IMR-90 (cell line): ENCODE results near the gene HBM. TPM values are rescaled to one million over a fixed set of nuclear protein-coding genes. Genes with fewer than 3 reads are reported as not detected.

ENCODE experiments used
- ATAC-seq: fragments of 200-7000 bp; cut with Tn5 transposase; 2 replicates; pipeline ENCODE4 v1.9.1; 2020; ENCODE audit warnings: low read depth, mild to moderate bottlenecking, moderate library complexity
- BruUV-seq: library from RNA; stranded (reverse); fragments of 400-500 nt; replicated peaks from 2 replicates; lab custom pipeline; 2021; lab: Mats Ljungman, UMichigan
- CTCF ChIA-PET: fragments of 300-600 bp; formaldehyde crosslinking; extraction: SDS; loops from one replicate; lab custom pipeline; 2021; ENCODE audit warnings: antibody characterized with exemption; lab: Yijun Ruan, JAX
- POLR2A ChIA-PET: fragments of 300-600 bp; sonication (Branson Sonifier 250); formaldehyde crosslinking; loops from one replicate; lab custom pipeline; 2022; ENCODE audit warnings: antibody characterized with exemption; ENCODE audit not compliant: unreplicated experiment; lab: Charles Lee
- DNase-seq: peaks from one replicate; pipeline ENCODE4 v3.0.0; 2013
- H2AFZ ChIP-seq: replicated peaks from 2 replicates; pipeline ENCODE3; 2013; ENCODE audit warnings: low read length, mild to moderate bottlenecking; ENCODE audit not compliant: poor library complexity
- H2AK5ac ChIP-seq: 2 replicates; pipeline ENCODE4 v1.6.1; 2013; ENCODE audit warnings: low read depth, low read length, inconsistent platforms
- H2AK9ac ChIP-seq: replicated peaks from 2 replicates; pipeline ENCODE3; 2013; ENCODE audit warnings: mild to moderate bottlenecking, low read depth, low read length, moderate library complexity; ENCODE audit not compliant: poor library complexity
- H2BK120ac ChIP-seq: 2 replicates; pipeline ENCODE4 v1.6.1; 2013; ENCODE audit warnings: low read depth, low read length, inconsistent platforms
- H2BK15ac ChIP-seq: 3 replicates; pipeline ENCODE4 v1.6.1; 2013; ENCODE audit warnings: low read depth, low read length, inconsistent platforms
- H2BK20ac ChIP-seq: 2 replicates; pipeline ENCODE4 v1.6.1; 2013; ENCODE audit warnings: low read depth, mild to moderate bottlenecking, inconsistent platforms, low read length, moderate library complexity
- H2BK5ac ChIP-seq: 2 replicates; pipeline ENCODE4 v1.6.1; 2013; ENCODE audit warnings: mild to moderate bottlenecking, low read depth, low read length, inconsistent platforms; ENCODE audit not compliant: poor library complexity, severe bottlenecking
- H3K14ac ChIP-seq: replicated peaks from 2 replicates; pipeline ENCODE4 v1.6.1; 2013; ENCODE audit warnings: low read depth, low read length, inconsistent platforms
- H3K18ac ChIP-seq: 2 replicates; pipeline ENCODE4 v1.6.1; 2013; ENCODE audit warnings: low read depth, low read length, control low read depth
- H3K23ac ChIP-seq: 2 replicates; pipeline ENCODE4 v1.6.1; 2013; ENCODE audit warnings: low read depth, low read length, inconsistent platforms
- H3K27ac ChIP-seq: 2 replicates; pipeline ENCODE4 v1.5.1; 2013; ENCODE audit warnings: mild to moderate bottlenecking, control low read depth, low read length; ENCODE audit not compliant: insufficient read depth
- H3K27me3 ChIP-seq: 2 replicates; pipeline ENCODE4 v1.6.1; 2013; ENCODE audit warnings: low read length; ENCODE audit not compliant: control insufficient read depth, insufficient read depth
- H3K36me3 ChIP-seq: 2 replicates; pipeline ENCODE4 v1.6.1; 2013; ENCODE audit warnings: low read length, mixed read lengths; ENCODE audit not compliant: control insufficient read depth, insufficient read depth
- H3K4ac ChIP-seq: 2 replicates; pipeline ENCODE4 v1.6.1; 2013; ENCODE audit warnings: low read depth, low read length, inconsistent platforms
- H3K4me1 ChIP-seq: 2 replicates; pipeline ENCODE4 v1.6.1; 2013; ENCODE audit warnings: low read length, mixed read lengths; ENCODE audit not compliant: control insufficient read depth, insufficient read depth
- H3K4me2 ChIP-seq: 2 replicates; pipeline ENCODE4 v1.6.1; 2013; ENCODE audit warnings: low read depth, mild to moderate bottlenecking, control low read depth, low read length, moderate library complexity
- H3K4me3 ChIP-seq: 2 replicates; pipeline ENCODE4 v1.5.1; 2013; ENCODE audit warnings: low read depth, mild to moderate bottlenecking, control low read depth, low read length, moderate library complexity; ENCODE audit not compliant: insufficient read depth
- H3K56ac ChIP-seq: 2 replicates; pipeline ENCODE4 v1.6.1; 2013; ENCODE audit warnings: low read length, inconsistent platforms; ENCODE audit not compliant: insufficient read depth; ENCODE audit errors: extremely low read depth
- H3K79me1 ChIP-seq, 2 experiments: 2 replicates each; pipeline ENCODE4 v1.6.1; 2013; ENCODE audit warnings: low read length in 2 of 2, inconsistent platforms in 1 of 2, low read depth in 1 of 2
- H3K9ac ChIP-seq: 2 replicates; pipeline ENCODE4 v1.6.1; 2013; ENCODE audit warnings: low read depth, low read length, control low read depth
- H3K9me1 ChIP-seq: 2 replicates; pipeline ENCODE4 v1.6.1; 2013; ENCODE audit warnings: low read length, inconsistent platforms; ENCODE audit not compliant: insufficient read depth
- H3K9me3 ChIP-seq: 2 replicates; pipeline ENCODE4 v1.6.1; 2013; ENCODE audit warnings: low read length; ENCODE audit not compliant: control insufficient read depth, insufficient read depth
- H4K20me1 ChIP-seq: 2 replicates; pipeline ENCODE4 v1.6.1; 2013; ENCODE audit warnings: low read length, inconsistent platforms; ENCODE audit not compliant: insufficient read depth
- H4K5ac ChIP-seq: 2 replicates; pipeline ENCODE4 v1.6.1; 2013; ENCODE audit warnings: mild to moderate bottlenecking, low read depth, low read length, control low read depth
- H4K8ac ChIP-seq, 2 experiments: 2 replicates each; pipeline ENCODE4 v1.6.1; 2013; ENCODE audit warnings: low read depth in 2 of 2, low read length in 2 of 2, control low read depth in 1 of 2, inconsistent platforms in 1 of 2
- H4K91ac ChIP-seq: 2 replicates; pipeline ENCODE4 v1.6.1; 2013; ENCODE audit warnings: low read depth, low read length, inconsistent platforms; ENCODE audit not compliant: insufficient read depth
- CEBPB ChIP-seq: IDR thresholded peaks from 2 replicates; pipeline ENCODE4 v1.6.1; 2012; ENCODE audit warnings: low read depth, low read length, improper control_type of control experiment
- NFE2L2 ChIP-seq: fragments of 150-350 bp; IDR thresholded peaks from 2 replicates; pipeline ENCODE4 v1.6.1; 2016; ENCODE audit warnings: low read depth, mild to moderate bottlenecking, low read length
- RAD21 ChIP-seq: IDR thresholded peaks from 2 replicates; pipeline ENCODE4 v1.6.1; 2012; ENCODE audit warnings: low read length, improper control_type of control experiment
- RCOR1 ChIP-seq: IDR thresholded peaks from 2 replicates; pipeline ENCODE4 v1.6.1; 2012; ENCODE audit warnings: mild to moderate bottlenecking, low read length, improper control_type of control experiment; ENCODE audit not compliant: insufficient replicate concordance
- RFX5 ChIP-seq: IDR thresholded peaks from 2 replicates; pipeline ENCODE4 v1.8.0; 2012; ENCODE audit warnings: low read depth, mild to moderate bottlenecking, low read length, moderate library complexity
- SMC3 ChIP-seq: fragments of 150-350 bp; IDR thresholded peaks from 2 replicates; pipeline ENCODE4 v1.6.1; 2016; ENCODE audit warnings: low read depth, mild to moderate bottlenecking, antibody characterized with exemption, low read length, moderate library complexity
- WGBS, 2 experiments: methylation state at CpG; one replicate each; pipeline versions ENCODE4 v1.1.5 to v1.1.7; 2013; ENCODE audit warnings: missing lambda C conversion rate in 2 of 2; ENCODE audit not compliant: insufficient read length in 1 of 2; ENCODE audit errors: extremely low coverage in 2 of 2; 5-methylcytosine and 5-hydroxymethylcytosine counted together
- dilution Hi-C: fragments of 300-500 bp; cut with HindIII; formaldehyde crosslinking; loops from one replicate; pipeline ENCODE4 v1.14.3; 2018; ENCODE audit warnings: low sequenced_read_pairs; ENCODE audit not compliant: unreplicated experiment
- in situ Hi-C: fragments of 300-500 bp; cut with MboI; formaldehyde crosslinking; loops from 3 replicates; pipeline ENCODE4 v1.14.3; 2019; ENCODE audit warnings: low sequenced_read_pairs, inconsistent platforms, mixed read lengths
- intact Hi-C: fragments of 100-400 bp; cut with micrococcal nuclease; formaldehyde crosslinking; loops from 2 replicates; pipeline ENCODE4 v1.10.0; 2022
- polyA plus RNA-seq, 3 experiments: library from polyadenylated mRNA; depleted of rRNA; stranded (reverse); fragments of >200 nt; gene quantifications; 2 replicates each; pipeline ENCODE4 v1.2.3, GENCODE V29; 2012; ENCODE audit warnings: low replicate concordance in 1 of 3
- total RNA-seq: library from RNA; depleted of rRNA; stranded (reverse); fragments of >200 nt; gene quantifications from 2 replicates; pipeline ENCODE4 v1.2.3, GENCODE V29; 2012
- TF ChIP-seq, protein P1 (sequence below): conservative IDR thresholded peaks from 2 replicates; pipeline ENCODE4 v1.5.1; 2012; ENCODE audit warnings: mild to moderate bottlenecking, low read depth, low read length, improper control_type of control experiment
- TF ChIP-seq, protein P2 (sequence below): fragments of 150-350 bp; IDR thresholded peaks from 2 replicates; pipeline ENCODE4 v1.6.1; 2016; ENCODE audit warnings: low read depth, mild to moderate bottlenecking, low read length, moderate library complexity, borderline replicate concordance

The HBM gene
- total and polyA plus RNA-seq, 2 of the 4 experiments (the other 2 are of a cell fraction): not detected

DNA sequence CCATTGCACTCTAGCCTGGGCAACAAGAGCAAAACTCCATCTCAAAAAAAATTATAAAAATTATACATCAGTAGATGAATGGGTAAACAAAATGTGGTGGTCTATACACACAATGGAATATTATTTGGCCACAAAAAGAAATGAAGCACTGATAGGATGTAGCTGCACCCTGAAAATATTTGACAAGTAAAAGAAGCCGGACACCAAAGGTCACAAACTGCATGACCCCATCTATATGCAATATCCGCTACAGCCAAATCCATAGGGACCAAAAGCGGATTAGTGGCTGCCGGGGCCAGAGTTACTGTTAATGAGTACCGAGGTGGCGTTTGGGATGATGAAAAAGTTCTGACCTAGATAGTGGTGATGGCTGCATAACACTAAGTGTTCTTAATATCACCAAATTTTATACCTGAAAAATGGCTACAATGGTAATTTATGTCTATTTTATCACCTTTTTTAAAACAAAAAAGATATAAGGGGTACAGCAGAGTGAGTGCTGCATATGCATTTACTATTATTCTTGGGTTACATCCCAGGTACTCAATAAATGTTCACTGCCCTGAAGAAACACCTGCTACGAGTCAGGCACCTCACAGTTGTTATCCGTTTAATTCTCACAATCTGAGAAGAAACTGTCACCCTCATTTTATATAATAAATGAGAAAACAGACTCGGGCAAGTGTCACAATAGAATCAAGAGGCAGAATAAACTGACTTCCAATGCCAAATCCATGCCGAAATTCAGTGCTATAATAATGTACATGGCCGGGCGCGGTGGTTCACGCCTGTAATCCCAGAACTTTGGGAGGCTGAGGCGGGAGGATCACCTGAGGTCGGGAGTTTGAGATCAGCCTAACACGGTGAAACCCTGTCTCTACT lies 13.7 kb downstream of the HBM start (continued):
- TF ChIP-seq RFX5 (no peak), NFE2L2 (no peak), CEBPB (no peak)

DNA sequence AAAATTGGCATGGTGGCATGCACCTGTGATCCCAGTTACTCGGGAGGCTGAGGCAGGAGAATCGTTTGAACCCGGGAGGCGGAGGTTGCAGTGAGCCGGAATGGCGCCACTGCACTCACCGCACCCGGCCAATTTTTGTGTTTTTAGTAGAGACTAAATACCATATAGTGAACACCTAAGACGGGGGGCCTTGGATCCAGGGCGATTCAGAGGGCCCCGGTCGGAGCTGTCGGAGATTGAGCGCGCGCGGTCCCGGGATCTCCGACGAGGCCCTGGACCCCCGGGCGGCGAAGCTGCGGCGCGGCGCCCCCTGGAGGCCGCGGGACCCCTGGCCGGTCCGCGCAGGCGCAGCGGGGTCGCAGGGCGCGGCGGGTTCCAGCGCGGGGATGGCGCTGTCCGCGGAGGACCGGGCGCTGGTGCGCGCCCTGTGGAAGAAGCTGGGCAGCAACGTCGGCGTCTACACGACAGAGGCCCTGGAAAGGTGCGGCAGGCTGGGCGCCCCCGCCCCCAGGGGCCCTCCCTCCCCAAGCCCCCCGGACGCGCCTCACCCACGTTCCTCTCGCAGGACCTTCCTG lies 14.4 kb downstream of the HBM start, which contains the start of gene HBQ1:
HBQ1 (plus strand) TSS at position 359 of the 575 bp plus-strand sequence; CDS start at position 387, 28 bp downstream.
- H4K5ac ChIP-seq: no peak within 1 kb of the TSS
- no peak within 1 kb of the TSS; the same call in 1 of the 2 replicates for H2AK5ac ChIP-seq
- H2AFZ ChIP-seq: peak within 1 kb of the TSS; percentile 84
- intact Hi-C loops: loop anchor here (5.0 kb wide), 1 partner anchor 43 kb away; the partner anchor contains the start of gene NPRL3
- dilution Hi-C loops: no loop called here
- H3K4ac ChIP-seq: no peak within 1 kb of the TSS
- ChIA-PET CTCF (interaction anchor here (0.8 to 2.5 kb wide), 5 partner anchors 21 to 76 kb away, joined by 3 to 11 read pairs (median 4); no protein-coding TSS in a partner anchor), POLR2A (no interaction called here)
- H3K27ac ChIP-seq: no peak within 1 kb of the TSS
- H3K23ac ChIP-seq: no peak within 1 kb of the TSS
- BruUV-seq: no TSS peak
- no peaks in the 10 kb centered on the region for H3K9me1 ChIP-seq
- H2BK120ac ChIP-seq: no peak within 1 kb of the TSS
- H3K56ac ChIP-seq: no peak within 1 kb of the TSS; the same call in 1 of the 2 replicates
- H3K27me3 ChIP-seq: peaks cover 30% of the 10 kb centered on the region
- no peak within 1 kb of the TSS for H3K14ac ChIP-seq
- peak; percentile 46 for TF ChIP-seq SMC3
- TF ChIP-seq, protein P1, sequence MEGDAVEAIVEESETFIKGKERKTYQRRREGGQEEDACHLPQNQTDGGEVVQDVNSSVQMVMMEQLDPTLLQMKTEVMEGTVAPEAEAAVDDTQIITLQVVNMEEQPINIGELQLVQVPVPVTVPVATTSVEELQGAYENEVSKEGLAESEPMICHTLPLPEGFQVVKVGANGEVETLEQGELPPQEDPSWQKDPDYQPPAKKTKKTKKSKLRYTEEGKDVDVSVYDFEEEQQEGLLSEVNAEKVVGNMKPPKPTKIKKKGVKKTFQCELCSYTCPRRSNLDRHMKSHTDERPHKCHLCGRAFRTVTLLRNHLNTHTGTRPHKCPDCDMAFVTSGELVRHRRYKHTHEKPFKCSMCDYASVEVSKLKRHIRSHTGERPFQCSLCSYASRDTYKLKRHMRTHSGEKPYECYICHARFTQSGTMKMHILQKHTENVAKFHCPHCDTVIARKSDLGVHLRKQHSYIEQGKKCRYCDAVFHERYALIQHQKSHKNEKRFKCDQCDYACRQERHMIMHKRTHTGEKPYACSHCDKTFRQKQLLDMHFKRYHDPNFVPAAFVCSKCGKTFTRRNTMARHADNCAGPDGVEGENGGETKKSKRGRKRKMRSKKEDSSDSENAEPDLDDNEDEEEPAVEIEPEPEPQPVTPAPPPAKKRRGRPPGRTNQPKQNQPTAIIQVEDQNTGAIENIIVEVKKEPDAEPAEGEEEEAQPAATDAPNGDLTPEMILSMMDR: peak; percentile 71
- TF ChIP-seq, protein P2, sequence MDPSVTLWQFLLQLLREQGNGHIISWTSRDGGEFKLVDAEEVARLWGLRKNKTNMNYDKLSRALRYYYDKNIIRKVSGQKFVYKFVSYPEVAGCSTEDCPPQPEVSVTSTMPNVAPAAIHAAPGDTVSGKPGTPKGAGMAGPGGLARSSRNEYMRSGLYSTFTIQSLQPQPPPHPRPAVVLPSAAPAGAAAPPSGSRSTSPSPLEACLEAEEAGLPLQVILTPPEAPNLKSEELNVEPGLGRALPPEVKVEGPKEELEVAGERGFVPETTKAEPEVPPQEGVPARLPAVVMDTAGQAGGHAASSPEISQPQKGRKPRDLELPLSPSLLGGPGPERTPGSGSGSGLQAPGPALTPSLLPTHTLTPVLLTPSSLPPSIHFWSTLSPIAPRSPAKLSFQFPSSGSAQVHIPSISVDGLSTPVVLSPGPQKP: no peak
- no peak for TF ChIP-seq RCOR1
- no peak for TF ChIP-seq CEBPB
- TF ChIP-seq RAD21: peak; percentile 51
- TF ChIP-seq RFX5: no peak
- H4K20me1 ChIP-seq: peaks cover 15% of the 10 kb centered on the region
- H3K9me3 ChIP-seq: 0 out of 2 replicates have a peak, but pooled peaks cover 2% of the 10 kb centered on the region
- WGBS, 2 experiments: 5% methylated on average over 28 of the region's 59 CpGs; no CpG with 5 or more reads in 1 of the 2 experiments
- no peak within 1 kb of the TSS for H2BK5ac ChIP-seq
- no peak within 1 kb of the TSS for H4K8ac ChIP-seq
- 0 out of 4 replicates have a peak, but pooled peaks cover 0 to 8% of the 10 kb centered on the region in 2 experiments for H3K79me1 ChIP-seq
- no peak within 1 kb of the TSS for H2BK15ac ChIP-seq
- no peak within 1 kb of the TSS for H3K9ac ChIP-seq
- H3K4me3 ChIP-seq: peak within 1 kb of the TSS; percentile 8
- peak within 1 kb of the TSS; percentile 84 for H3K4me2 ChIP-seq
- H3K36me3 ChIP-seq: peaks cover 4% of the 10 kb centered on the region; the same call in 1 of the 2 replicates
- ATAC-seq (peak; percentile 52), DNase-seq (no peak)
- no peak within 1 kb of the TSS for H2BK20ac ChIP-seq
- no peak within 1 kb of the TSS for H4K91ac ChIP-seq
- H2AK9ac ChIP-seq: peak within 1 kb of the TSS; percentile 71
- in situ Hi-C loops: loop anchor here (5.0 kb wide), 1 partner anchor 73 kb away; no protein-coding TSS in a partner anchor
- peaks cover 5% of the 10 kb centered on the region; the same call in 1 of the 2 replicates for H3K4me1 ChIP-seq
- H3K18ac ChIP-seq: no peak within 1 kb of the TSS
